K562 (cell line): ENCODE data around the gene ARHGEF3. TPM values are rescaled to one million over a fixed set of nuclear protein-coding genes. Genes with fewer than 3 reads are reported as not detected.

ENCODE experiments used
- ATAC-seq: fragments of 200-7000 bp; cut with Tn5 transposase; 3 replicates; pipeline ENCODE4 v1.9.1; 2020; ENCODE audit warnings: moderate library complexity
- BruUV-seq: library from RNA; stranded (reverse); fragments of 400-500 nt; replicated peaks from 2 replicates; lab custom pipeline; 2021; lab: Mats Ljungman, UMichigan
- CTCF ChIA-PET: fragments of 300-600 bp; formaldehyde crosslinking; extraction: SDS; loops from one replicate; lab custom pipeline; 2021; ENCODE audit warnings: low intra/inter-chr PET ratio; lab: Yijun Ruan, JAX
- POLR2A ChIA-PET: fragments of 300-600, 350-650 bp; sonication (Branson Sonifier 250); formaldehyde crosslinking; extraction: SDS; loops from one replicate; lab custom pipeline; 2021; ENCODE audit warnings: antibody characterized with exemption, inconsistent platforms; lab: Yijun Ruan, JAX
- DNase-seq, 4 experiments: peaks; one replicate each; pipeline versions ENCODE4 v3.0.0 to v3.0.0-alpha.2; 2011 to 2018; ENCODE audit warnings: low spot score in 3 of 4, mixed read lengths in 3 of 4; ENCODE audit errors: extremely low read depth in 1 of 4
- FAIRE-seq: peaks from 2 replicates; lab custom pipeline; 2011; peaks lifted over from hg19 to GRCh38; lab: Jason Lieb, UNC
- H2AFZ ChIP-seq: 2 replicates; pipeline ENCODE4 v1.6.0; 2011; ENCODE audit warnings: low read depth, low read length, control low read depth, inconsistent platforms
- H3K27ac ChIP-seq: fragments of 200-600 bp; 3 replicates; pipeline ENCODE4 v1.8.0; 2011; ENCODE audit warnings: low read depth, mild to moderate bottlenecking, control low read depth, inconsistent platforms, low read length, moderate library complexity, mixed read lengths; ENCODE audit errors: extremely low read depth
- H3K27me3 ChIP-seq, 2 experiments: fragments of 300-600 bp in 1 of 2; 2 replicates in 1 of 2; 3 replicates in 1 of 2; pipeline versions ENCODE4 v1.6.0 to v1.8.0; 2011; ENCODE audit warnings: inconsistent platforms in 2 of 2, low read length in 2 of 2, mild to moderate bottlenecking in 1 of 2, mixed read lengths in 1 of 2, moderate library complexity in 1 of 2; ENCODE audit not compliant: control insufficient read depth in 2 of 2, insufficient read depth in 2 of 2
- H3K36me3 ChIP-seq: fragments of 300-600 bp; 3 replicates; pipeline ENCODE4 v1.8.0; 2011; ENCODE audit warnings: mild to moderate bottlenecking, low read length, inconsistent platforms; ENCODE audit not compliant: control insufficient read depth, insufficient read depth
- H3K4me1 ChIP-seq, 2 experiments: fragments of 200-600 bp in 1 of 2; replicated peaks in 1 of 2; 2 replicates in 1 of 2; 3 replicates in 1 of 2; pipeline versions ENCODE4 v1.5.1 to v1.8.0; 2011; ENCODE audit warnings: inconsistent platforms in 2 of 2, low read length in 2 of 2, mild to moderate bottlenecking in 1 of 2, mixed read lengths in 1 of 2, moderate library complexity in 1 of 2; ENCODE audit not compliant: control insufficient read depth in 2 of 2, insufficient read depth in 2 of 2
- H3K4me2 ChIP-seq: 2 replicates; pipeline ENCODE4 v1.6.1; 2011; ENCODE audit warnings: low read length, control low read depth, inconsistent platforms, mixed read lengths; ENCODE audit not compliant: insufficient read depth
- H3K4me3 ChIP-seq: fragments of 200-600 bp; sonication (generic), shearing (Covaris generic); 2 replicates; pipeline ENCODE4 v1.5.1; 2016; ENCODE audit warnings: control low read depth, inconsistent platforms
- H3K79me2 ChIP-seq: fragments of 200-600 bp; 3 replicates; pipeline ENCODE4 v1.8.0; 2011; ENCODE audit warnings: low read length, inconsistent platforms; ENCODE audit not compliant: control insufficient read depth, insufficient read depth
- H3K9ac ChIP-seq, 2 experiments: 2 replicates each; pipeline versions ENCODE4 v1.6.0 to v1.6.1; 2011; ENCODE audit warnings: low read depth in 2 of 2, low read length in 2 of 2, control low read depth in 1 of 2, inconsistent platforms in 1 of 2, mild to moderate bottlenecking in 1 of 2, mixed read lengths in 1 of 2; ENCODE audit not compliant: insufficient read depth in 1 of 2
- H3K9me1 ChIP-seq: one replicate; pipeline ENCODE4 v1.6.0; 2011; ENCODE audit warnings: inconsistent platforms, mild to moderate bottlenecking, low read length, moderate library complexity; ENCODE audit not compliant: control insufficient read depth, insufficient read depth
- H3K9me3 ChIP-seq: replicated peaks from 2 replicates; pipeline ENCODE4 v1.5.1; 2011; ENCODE audit warnings: low read depth, low read length, inconsistent platforms; ENCODE audit not compliant: control insufficient read depth, insufficient read depth
- H4K20me1 ChIP-seq: replicated peaks from 2 replicates; pipeline ENCODE4 v1.6.1; 2011; ENCODE audit warnings: low read length, inconsistent platforms, mixed read lengths; ENCODE audit not compliant: control insufficient read depth, insufficient read depth
- BHLHE40 ChIP-seq: IDR thresholded peaks from 2 replicates; pipeline ENCODE4 v1.6.1; 2011; ENCODE audit warnings: low read length, improper control_type of control experiment
- CHD4 ChIP-seq: fragments of 200-600 bp; sonication (generic); IDR thresholded peaks from 3 replicates; pipeline ENCODE4 v1.6.1; 2012; ENCODE audit warnings: low read depth, mild to moderate bottlenecking, mixed read lengths, low read length, inconsistent platforms; ENCODE audit not compliant: insufficient read depth, insufficient replicate concordance, poor library complexity, severe bottlenecking
- E2F5 ChIP-seq: sonication (generic); formaldehyde crosslinking; IDR thresholded peaks from 2 replicates; pipeline ENCODE4 v1.8.0; 2022; ENCODE audit warnings: mild to moderate bottlenecking, missing genetic modification reagents
- ELF2 ChIP-seq: fragments of 250-450 bp; sonication (Bioruptor Pico); IDR thresholded peaks from 2 replicates; pipeline ENCODE4 v1.5.0; 2021; ENCODE audit warnings: mild to moderate bottlenecking
- FOXK2 ChIP-seq, 2 experiments: fragments of 450-650 bp; IDR thresholded peaks in 1 of 2; conservative IDR thresholded peaks in 1 of 2; 2 replicates each; pipeline ENCODE4 v1.6.1; 2016; ENCODE audit warnings: low read depth in 2 of 2, mild to moderate bottlenecking in 1 of 2
- HCFC1 ChIP-seq: IDR thresholded peaks from 2 replicates; pipeline ENCODE4 v1.6.1; 2012; ENCODE audit warnings: low read depth, low read length, improper control_type of control experiment
- HDAC3 ChIP-seq: fragments of 450-650 bp; IDR thresholded peaks from 2 replicates; pipeline ENCODE4 v1.6.1; 2018; ENCODE audit warnings: borderline replicate concordance, mild to moderate bottlenecking, moderate library complexity; ENCODE audit not compliant: partially characterized antibody
- JUNB ChIP-seq: fragments of 450-650 bp; formaldehyde crosslinking; conservative IDR thresholded peaks from 2 replicates; pipeline ENCODE4 v1.4.0; 2020; ENCODE audit warnings: mild to moderate bottlenecking
- SRSF3 ChIP-seq: fragments of 200-400 bp; formaldehyde crosslinking; IDR thresholded peaks from 2 replicates; pipeline ENCODE4 v1.6.1; 2016; ENCODE audit warnings: mild to moderate bottlenecking, low read length, moderate library complexity; ENCODE audit not compliant: insufficient read depth
- ZNF140 ChIP-seq: fragments of 250-450 bp; sonication (Bioruptor Pico); IDR thresholded peaks from 2 replicates; pipeline ENCODE4 v1.8.0; 2021; ENCODE audit warnings: moderate library complexity, mild to moderate bottlenecking, inconsistent platforms
- ZNF282 ChIP-seq: sonication (generic); formaldehyde crosslinking; IDR thresholded peaks from 2 replicates; pipeline ENCODE4 v1.8.1; 2023; ENCODE audit warnings: missing genetic modification reagents
- ZNF431 ChIP-seq: sonication (generic); formaldehyde crosslinking; IDR thresholded peaks from 2 replicates; pipeline ENCODE4 v1.8.0; 2022; ENCODE audit warnings: mild to moderate bottlenecking, missing genetic modification reagents
- ZNF668 ChIP-seq: fragments of 250-450 bp; sonication (Bioruptor Pico); IDR thresholded peaks from 2 replicates; pipeline ENCODE4 v1.8.0; 2022; ENCODE audit warnings: mild to moderate bottlenecking, inconsistent platforms
- WGBS: fragments of 100-300 bp; shearing (Covaris generic); methylation state at CpG from one replicate; pipeline ENCODE4 v1.1.6; 2016; ENCODE audit warnings: low coverage, mixed read lengths; ENCODE audit not compliant: insufficient coverage; ENCODE audit errors: missing lambda C conversion rate; 5-methylcytosine and 5-hydroxymethylcytosine counted together
- in situ Hi-C: fragments of 300-500 bp; cut with MboI; formaldehyde crosslinking; loops from 4 replicates; pipeline ENCODE4 v1.15.0; 2018; ENCODE audit warnings: inconsistent platforms, mixed read lengths
- intact Hi-C: fragments of 100-400 bp; cut with micrococcal nuclease; formaldehyde crosslinking; loops from 2 replicates; pipeline ENCODE4 v1.14.2; 2022
- polyA plus RNA-seq, 8 experiments: library from polyadenylated mRNA; depleted of rRNA in 4 of 8; stranded (reverse) in 5 of 8; unstranded in 3 of 8; fragments of >200 nt; fragmentation: Nextera tagmentation in 2 of 8; fragmentation: Illumina TruSeq in 1 of 8; extraction: Ambion mirVana in 2 of 8; extraction: Trizol in 1 of 8; gene quantifications; 2 replicates each; pipeline versions ENCODE4 v1.2.1 to v1.2.3, GENCODE V29; 2011 to 2014; ENCODE audit warnings: inconsistent platforms in 1 of 8, missing spikeins in 1 of 8
- total RNA-seq, 7 experiments: library from RNA; depleted of rRNA in 6 of 7; stranded (reverse); fragments of >200 nt in 6 of 7; fragmentation: Illumina TruSeq in 2 of 7; extraction: Trizol in 2 of 7; gene quantifications; 2 replicates each; pipeline versions ENCODE4 v1.2.1 to v1.2.3, GENCODE V29; 2011 to 2021; ENCODE audit warnings: low replicate concordance in 1 of 7
- TF ChIP-seq, protein P1 (sequence below): fragments of 250-450 bp; sonication (Bioruptor Pico); IDR thresholded peaks from 2 replicates; pipeline ENCODE4 v1.8.0; 2022; ENCODE audit warnings: inconsistent platforms, mild to moderate bottlenecking, moderate library complexity, borderline replicate concordance
- TF ChIP-seq, protein P2 (sequence below): fragments of 200-400 bp; formaldehyde crosslinking; IDR thresholded peaks from 2 replicates; pipeline ENCODE4 v1.6.1; 2017; ENCODE audit warnings: mild to moderate bottlenecking, low read depth, low read length, moderate library complexity
- TF ChIP-seq, protein P3 (sequence below): fragments of 250-450 bp; sonication (Bioruptor Pico); IDR thresholded peaks from 2 replicates; pipeline ENCODE4 v1.5.0; 2021

The ARHGEF3 gene
- total and polyA plus RNA-seq, 9 of the 15 experiments (the other 6 are each of a cell fraction or from before 2014, with no cell fraction given): 0.77 to 2.7 (median 1.4) TPM

DNA sequence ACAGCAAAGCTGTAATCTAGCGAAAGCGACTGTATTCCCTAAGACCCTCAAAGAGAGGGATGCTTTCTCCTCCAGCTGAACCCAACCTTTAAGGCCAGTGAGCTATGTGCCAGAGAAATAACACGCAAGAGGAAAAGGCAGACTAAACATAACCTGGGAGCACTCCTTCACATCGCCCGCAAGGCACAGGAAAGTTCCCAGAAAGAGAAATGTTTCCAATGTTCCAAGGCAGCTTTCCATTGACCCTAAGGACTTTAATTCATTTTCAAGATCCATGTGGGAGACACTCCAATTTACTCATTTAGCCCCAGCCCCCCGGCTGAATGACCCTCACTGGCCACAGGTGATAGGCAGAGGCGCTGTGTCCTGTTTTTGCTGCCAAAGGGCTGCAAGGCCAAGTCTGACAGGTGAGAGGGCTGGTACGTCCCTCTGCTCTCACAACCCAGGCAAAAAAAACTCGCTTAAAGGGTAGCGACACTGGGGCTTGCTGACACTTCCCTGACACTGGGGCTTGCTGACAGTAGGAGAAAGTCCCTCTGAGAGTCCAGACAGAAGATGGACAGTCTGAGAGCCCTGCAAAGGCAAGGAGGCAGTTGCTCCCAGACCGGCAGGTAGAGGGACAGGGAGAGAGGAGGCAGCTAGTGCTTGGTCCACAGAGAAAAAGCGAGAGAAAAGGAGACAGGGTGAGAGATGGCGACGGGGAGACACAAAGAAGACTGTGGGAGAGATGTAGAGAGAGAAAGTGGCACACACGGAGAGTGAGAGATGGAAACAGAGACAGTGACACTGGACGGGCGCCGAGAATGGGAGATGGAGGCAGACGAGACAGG is 702 bp downstream of the ARHGEF3 start:
- in situ Hi-C loops (no loop called here), intact Hi-C loops (no loop called here)
- DNase-seq (no peak), FAIRE-seq (no peak), ATAC-seq (no peak)
- WGBS: 33% methylated on average over 8 of the region's 19 CpGs
- H3K9ac ChIP-seq: peak overlapping the region in 1 of 2 experiments; percentile 90; a peak in 2 of 4 replicates
- peak overlapping the region; percentile 46 for H3K4me3 ChIP-seq
- H3K79me2 ChIP-seq: no peaks in the 10 kb centered on the region
- no peaks in the 10 kb centered on the region for H3K9me1 ChIP-seq
- H4K20me1 ChIP-seq: peaks cover 4% of the 10 kb centered on the region; the same call in 1 of the 2 replicates
- H3K9me3 ChIP-seq: no peaks in the 10 kb centered on the region
- H3K4me2 ChIP-seq: peak overlapping the region; percentile 78
- H3K27me3 ChIP-seq: peaks cover 0 to 7% of the 10 kb centered on the region in 2 experiments; a peak in 2 of 5 replicates
- H3K27ac ChIP-seq: no peak overlapping the region
- BruUV-seq: no TSS peak
- POLR2A ChIA-PET: interaction anchor here (0.8 to 1.4 kb wide), 3 partner anchors 14 to 118 kb away, joined by 3 to 4 read pairs (median 4); partner anchors contain the start of gene TASOR
- H2AFZ ChIP-seq: peak overlapping the region; percentile 84
- H3K4me1 ChIP-seq: peaks cover 0 to 10% of the 10 kb centered on the region in 2 experiments; a peak in 3 of 5 replicates
- CTCF ChIA-PET: interaction anchor here (1.9 kb wide), 1 partner anchor 99 kb away, joined by 5 read pairs; no protein-coding TSS in a partner anchor
- H3K36me3 ChIP-seq: no peaks in the 10 kb centered on the region
- TF ChIP-seq, protein P1, sequence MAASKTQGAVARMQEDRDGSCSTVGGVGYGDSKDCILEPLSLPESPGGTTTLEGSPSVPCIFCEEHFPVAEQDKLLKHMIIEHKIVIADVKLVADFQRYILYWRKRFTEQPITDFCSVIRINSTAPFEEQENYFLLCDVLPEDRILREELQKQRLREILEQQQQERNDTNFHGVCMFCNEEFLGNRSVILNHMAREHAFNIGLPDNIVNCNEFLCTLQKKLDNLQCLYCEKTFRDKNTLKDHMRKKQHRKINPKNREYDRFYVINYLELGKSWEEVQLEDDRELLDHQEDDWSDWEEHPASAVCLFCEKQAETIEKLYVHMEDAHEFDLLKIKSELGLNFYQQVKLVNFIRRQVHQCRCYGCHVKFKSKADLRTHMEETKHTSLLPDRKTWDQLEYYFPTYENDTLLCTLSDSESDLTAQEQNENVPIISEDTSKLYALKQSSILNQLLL (CRISPR knock-in tag): no peak
- TF ChIP-seq ZNF140: no peak
- no peak for TF ChIP-seq HCFC1
- no peak for TF ChIP-seq HDAC3
- no peak for TF ChIP-seq E2F5 (CRISPR knock-in tag)
- no peak for TF ChIP-seq SRSF3
- no peak for TF ChIP-seq FOXK2 (conservative IDR thresholded peaks at IDR 0.05 in 1 of 2, IDR thresholded peaks at IDR 0.05 in 1 of 2; ENCODE audit: low read depth in 2 of 2)
- no peak for TF ChIP-seq JUNB
- no peak for TF ChIP-seq ZNF282
- TF ChIP-seq CHD4: no peak
- no peak for TF ChIP-seq ZNF668
- TF ChIP-seq, protein P2, sequence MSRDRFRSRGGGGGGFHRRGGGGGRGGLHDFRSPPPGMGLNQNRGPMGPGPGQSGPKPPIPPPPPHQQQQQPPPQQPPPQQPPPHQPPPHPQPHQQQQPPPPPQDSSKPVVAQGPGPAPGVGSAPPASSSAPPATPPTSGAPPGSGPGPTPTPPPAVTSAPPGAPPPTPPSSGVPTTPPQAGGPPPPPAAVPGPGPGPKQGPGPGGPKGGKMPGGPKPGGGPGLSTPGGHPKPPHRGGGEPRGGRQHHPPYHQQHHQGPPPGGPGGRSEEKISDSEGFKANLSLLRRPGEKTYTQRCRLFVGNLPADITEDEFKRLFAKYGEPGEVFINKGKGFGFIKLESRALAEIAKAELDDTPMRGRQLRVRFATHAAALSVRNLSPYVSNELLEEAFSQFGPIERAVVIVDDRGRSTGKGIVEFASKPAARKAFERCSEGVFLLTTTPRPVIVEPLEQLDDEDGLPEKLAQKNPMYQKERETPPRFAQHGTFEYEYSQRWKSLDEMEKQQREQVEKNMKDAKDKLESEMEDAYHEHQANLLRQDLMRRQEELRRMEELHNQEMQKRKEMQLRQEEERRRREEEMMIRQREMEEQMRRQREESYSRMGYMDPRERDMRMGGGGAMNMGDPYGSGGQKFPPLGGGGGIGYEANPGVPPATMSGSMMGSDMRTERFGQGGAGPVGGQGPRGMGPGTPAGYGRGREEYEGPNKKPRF: no peak
- no peak for TF ChIP-seq ZNF431
- no peak for TF ChIP-seq ELF2 (CRISPR knock-in tag)
- TF ChIP-seq BHLHE40: no peak
- TF ChIP-seq, protein P3, sequence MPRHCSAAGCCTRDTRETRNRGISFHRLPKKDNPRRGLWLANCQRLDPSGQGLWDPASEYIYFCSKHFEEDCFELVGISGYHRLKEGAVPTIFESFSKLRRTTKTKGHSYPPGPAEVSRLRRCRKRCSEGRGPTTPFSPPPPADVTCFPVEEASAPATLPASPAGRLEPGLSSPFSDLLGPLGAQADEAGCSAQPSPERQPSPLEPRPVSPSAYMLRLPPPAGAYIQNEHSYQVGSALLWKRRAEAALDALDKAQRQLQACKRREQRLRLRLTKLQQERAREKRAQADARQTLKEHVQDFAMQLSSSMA (CRISPR knock-in tag): no peak
